H9 (cell line): ENCODE results near the gene APLN. TPM values are rescaled to one million over a fixed set of nuclear protein-coding genes. Genes with fewer than 3 reads are reported as not detected.

Experiments
- DNase-seq: peaks from one replicate; pipeline ENCODE4 v3.0.0-alpha.2; 2017
- H2AFZ ChIP-seq: one replicate; pipeline ENCODE4 v1.6.1; 2013; ENCODE audit warnings: mild to moderate bottlenecking, low read length, control low read depth, moderate library complexity
- H2AK5ac ChIP-seq: 2 replicates; pipeline ENCODE4 v1.6.1; 2013; ENCODE audit warnings: low read length, control low read depth, mixed read lengths; ENCODE audit not compliant: insufficient read length
- H2BK120ac ChIP-seq: one replicate; pipeline ENCODE4 v1.6.1; 2013; ENCODE audit warnings: low read depth, mild to moderate bottlenecking, low read length, control low read depth, inconsistent platforms; ENCODE audit not compliant: poor library complexity, severe bottlenecking
- H2BK12ac ChIP-seq: 2 replicates; pipeline ENCODE4 v1.6.1; 2013; ENCODE audit warnings: low read length, control low read depth, mixed read lengths, low read depth; ENCODE audit not compliant: insufficient read length
- H2BK15ac ChIP-seq: 2 replicates; pipeline ENCODE4 v1.6.1; 2013; ENCODE audit warnings: low read depth, low read length, control low read depth
- H2BK20ac ChIP-seq: one replicate; pipeline ENCODE4 v1.6.1; 2013; ENCODE audit warnings: low read depth, mild to moderate bottlenecking, low read length, control low read depth, inconsistent platforms; ENCODE audit not compliant: poor library complexity, severe bottlenecking
- H2BK5ac ChIP-seq: 2 replicates; pipeline ENCODE4 v1.6.1; 2013; ENCODE audit warnings: low read length, control low read depth, mixed read lengths; ENCODE audit not compliant: insufficient read length
- H3K14ac ChIP-seq: 2 replicates; pipeline ENCODE4 v1.6.1; 2013; ENCODE audit warnings: low read length, control low read depth; ENCODE audit not compliant: insufficient read depth
- H3K18ac ChIP-seq: 2 replicates; pipeline ENCODE4 v1.6.1; 2013; ENCODE audit warnings: low read depth, mild to moderate bottlenecking, mixed read lengths, low read length, control low read depth; ENCODE audit not compliant: insufficient read length
- H3K23ac ChIP-seq: 2 replicates; pipeline ENCODE4 v1.6.1; 2013; ENCODE audit warnings: low read length, control low read depth, mixed read lengths, low read depth; ENCODE audit not compliant: insufficient read length
- H3K23me2 ChIP-seq: 2 replicates; pipeline ENCODE4 v1.6.1; 2013; ENCODE audit warnings: low read depth, mild to moderate bottlenecking, mixed read lengths, low read length, control low read depth; ENCODE audit not compliant: insufficient read length, poor library complexity, severe bottlenecking
- H3K27ac ChIP-seq: 2 replicates; pipeline ENCODE4 v1.5.1; 2013; ENCODE audit warnings: low read length, control low read depth, mixed read lengths, low read depth; ENCODE audit not compliant: insufficient read length
- H3K27me3 ChIP-seq: 2 replicates; pipeline ENCODE4 v1.6.1; 2013; ENCODE audit warnings: low read length, control low read depth, inconsistent platforms; ENCODE audit not compliant: insufficient read depth
- H3K4ac ChIP-seq: 2 replicates; pipeline ENCODE4 v1.6.1; 2013; ENCODE audit warnings: low read depth, mild to moderate bottlenecking, control low read depth, inconsistent platforms, low read length, moderate library complexity
- H3K4me1 ChIP-seq: 2 replicates; pipeline ENCODE4 v1.6.1; 2013; ENCODE audit warnings: low read length, control low read depth, inconsistent platforms; ENCODE audit not compliant: insufficient read depth
- H3K4me2 ChIP-seq: 2 replicates; pipeline ENCODE4 v1.6.1; 2013; ENCODE audit warnings: low read length, control low read depth, mixed read lengths; ENCODE audit not compliant: insufficient read length, insufficient read depth
- H3K56ac ChIP-seq: 2 replicates; pipeline ENCODE4 v1.6.1; 2013; ENCODE audit warnings: low read depth, mild to moderate bottlenecking, mixed read lengths, low read length, control low read depth; ENCODE audit not compliant: insufficient read length
- H3K79me1 ChIP-seq: 2 replicates; pipeline ENCODE4 v1.6.1; 2013; ENCODE audit warnings: low read depth, mild to moderate bottlenecking, moderate library complexity, low read length, control low read depth, inconsistent platforms; ENCODE audit not compliant: insufficient read depth, poor library complexity, severe bottlenecking
- H3K79me2 ChIP-seq: 2 replicates; pipeline ENCODE4 v1.6.1; 2013; ENCODE audit warnings: low read length, control low read depth, inconsistent platforms; ENCODE audit not compliant: insufficient read depth
- H3K9ac ChIP-seq: 2 replicates; pipeline ENCODE4 v1.6.1; 2013; ENCODE audit warnings: low read length, control low read depth, mixed read lengths; ENCODE audit not compliant: insufficient read length; ENCODE audit errors: extremely low read depth
- H3K9me3 ChIP-seq: one replicate; pipeline ENCODE4 v1.6.1; 2013; ENCODE audit warnings: low read depth, low read length, inconsistent platforms; ENCODE audit not compliant: control insufficient read depth
- H3T11ph ChIP-seq: one replicate; pipeline ENCODE4 v1.6.1; 2013; ENCODE audit warnings: mild to moderate bottlenecking, low read length, control low read depth, inconsistent platforms
- H4K20me1 ChIP-seq: one replicate; pipeline ENCODE4 v1.6.1; 2013; ENCODE audit not compliant: control insufficient read depth, insufficient read length, insufficient read depth
- H4K5ac ChIP-seq: 2 replicates; pipeline ENCODE4 v1.6.1; 2013; ENCODE audit warnings: low read depth, mild to moderate bottlenecking, mixed read lengths, low read length, control low read depth; ENCODE audit not compliant: insufficient read length
- H4K8ac ChIP-seq: replicated peaks from 2 replicates; pipeline ENCODE4 v1.6.1; 2013; ENCODE audit warnings: low read length, control low read depth, mixed read lengths, low read depth; ENCODE audit not compliant: insufficient read length
- H4K91ac ChIP-seq: 2 replicates; pipeline ENCODE4 v1.6.1; 2013; ENCODE audit warnings: low read depth, mild to moderate bottlenecking, moderate library complexity, mixed read lengths, low read length, control low read depth; ENCODE audit not compliant: insufficient read length
- H3K27ac Mint-ChIP-seq, 3 experiments: 2 replicates in 2 of 3; 3 replicates in 1 of 3; pipeline ENCODE4 v1.8.0; 2020 to 2021; ENCODE audit warnings: mixed read lengths in 3 of 3, mild to moderate bottlenecking in 1 of 3, moderate library complexity in 1 of 3
- H3K27me3 Mint-ChIP-seq: 2 replicates; pipeline ENCODE4 v1.8.0; 2021; ENCODE audit warnings: low read depth, mild to moderate bottlenecking, moderate library complexity, mixed read lengths
- H3K36me3 Mint-ChIP-seq, 3 experiments: 2 replicates in 2 of 3; 3 replicates in 1 of 3; pipeline ENCODE4 v1.8.0; 2020 to 2021; ENCODE audit warnings: low read depth in 3 of 3, mixed read lengths in 3 of 3; ENCODE audit not compliant: insufficient read depth in 1 of 3
- H3K4me1 Mint-ChIP-seq, 2 experiments: 2 replicates each; pipeline ENCODE4 v1.8.0; 2020; ENCODE audit warnings: mixed read lengths in 2 of 2
- H3K4me3 Mint-ChIP-seq, 2 experiments: 2 replicates in 1 of 2; 3 replicates in 1 of 2; pipeline ENCODE4 v1.8.0; 2020 to 2021; ENCODE audit warnings: mild to moderate bottlenecking in 2 of 2, mixed read lengths in 2 of 2, moderate library complexity in 1 of 2
- H3K9me3 Mint-ChIP-seq, 2 experiments: 2 replicates in 1 of 2; 3 replicates in 1 of 2; pipeline ENCODE4 v1.8.0; 2020; ENCODE audit warnings: mild to moderate bottlenecking in 2 of 2, mixed read lengths in 2 of 2, moderate library complexity in 1 of 2
- WGBS: extraction: QIAGEN DNeasy Blood & Tissue Kit; methylation state at CpG from one replicate; pipeline ENCODE4 v1.1.7; 2013; ENCODE audit warnings: missing lambda C conversion rate, low lambda C conversion rate, mixed read lengths; ENCODE audit not compliant: insufficient read length; ENCODE audit errors: extremely low coverage; 5-methylcytosine and 5-hydroxymethylcytosine counted together
- total RNA-seq: library from RNA; stranded (reverse); gene quantifications from 2 replicates; pipeline ENCODE4 v1.2.1, GENCODE V29; 2021
- TF ChIP-seq, protein P1 (sequence below): fragments of 200-600 bp; sonication (generic); conservative IDR thresholded peaks from 3 replicates; pipeline ENCODE4 v1.8.0; 2021; ENCODE audit warnings: antibody characterized with exemption, mild to moderate bottlenecking

Gene APLN
- total RNA-seq, 1 experiment from 2014 or later: 0.24 TPM

- H3K27ac Mint-ChIP-seq: no peak overlapping the region
- H3K18ac ChIP-seq: no peak overlapping the region
- no peaks in the 10 kb centered on the region for H3K23me2 ChIP-seq
- H3K23ac ChIP-seq: no peak overlapping the region
- peaks cover 3% of the 10 kb centered on the region for H3K27me3 Mint-ChIP-seq
- no peak overlapping the region for H4K91ac ChIP-seq
- H3K79me2 ChIP-seq: no peaks in the 10 kb centered on the region
- no peak overlapping the region for H3K14ac ChIP-seq
- no peak overlapping the region for H3K56ac ChIP-seq
- no peak overlapping the region for H2AFZ ChIP-seq
- H3K27me3 ChIP-seq: no peaks in the 10 kb centered on the region
- no peaks in the 10 kb centered on the region for H4K20me1 ChIP-seq
- TF ChIP-seq, protein P1, sequence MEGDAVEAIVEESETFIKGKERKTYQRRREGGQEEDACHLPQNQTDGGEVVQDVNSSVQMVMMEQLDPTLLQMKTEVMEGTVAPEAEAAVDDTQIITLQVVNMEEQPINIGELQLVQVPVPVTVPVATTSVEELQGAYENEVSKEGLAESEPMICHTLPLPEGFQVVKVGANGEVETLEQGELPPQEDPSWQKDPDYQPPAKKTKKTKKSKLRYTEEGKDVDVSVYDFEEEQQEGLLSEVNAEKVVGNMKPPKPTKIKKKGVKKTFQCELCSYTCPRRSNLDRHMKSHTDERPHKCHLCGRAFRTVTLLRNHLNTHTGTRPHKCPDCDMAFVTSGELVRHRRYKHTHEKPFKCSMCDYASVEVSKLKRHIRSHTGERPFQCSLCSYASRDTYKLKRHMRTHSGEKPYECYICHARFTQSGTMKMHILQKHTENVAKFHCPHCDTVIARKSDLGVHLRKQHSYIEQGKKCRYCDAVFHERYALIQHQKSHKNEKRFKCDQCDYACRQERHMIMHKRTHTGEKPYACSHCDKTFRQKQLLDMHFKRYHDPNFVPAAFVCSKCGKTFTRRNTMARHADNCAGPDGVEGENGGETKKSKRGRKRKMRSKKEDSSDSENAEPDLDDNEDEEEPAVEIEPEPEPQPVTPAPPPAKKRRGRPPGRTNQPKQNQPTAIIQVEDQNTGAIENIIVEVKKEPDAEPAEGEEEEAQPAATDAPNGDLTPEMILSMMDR: no peak
- no peak overlapping the region for H4K5ac ChIP-seq
- no CpG with 5 or more reads among the region's 3 CpGs for WGBS
- no peak overlapping the region for H3K4me2 ChIP-seq
- no peak overlapping the region for H3T11ph ChIP-seq
- H4K8ac ChIP-seq: no peak overlapping the region
- H2BK120ac ChIP-seq: no peak overlapping the region
- no peaks in the 10 kb centered on the region for H3K4me1 Mint-ChIP-seq
- no peak overlapping the region for H3K9ac ChIP-seq
- H2AK5ac ChIP-seq: no peak overlapping the region
- H3K4me3 Mint-ChIP-seq: no peak overlapping the region
- peaks cover 0 to 61% of the 10 kb centered on the region in 2 experiments; a peak in 2 of 5 replicates for H3K9me3 Mint-ChIP-seq
- no peak overlapping the region for H3K27ac ChIP-seq
- no peaks in the 10 kb centered on the region; a peak in 1 of 7 replicates for H3K36me3 Mint-ChIP-seq
- no peak overlapping the region for H2BK5ac ChIP-seq
- H2BK15ac ChIP-seq: no peak overlapping the region
- H2BK12ac ChIP-seq: no peak overlapping the region
- H3K4me1 ChIP-seq: no peaks in the 10 kb centered on the region
- H2BK20ac ChIP-seq: no peak overlapping the region
- no peak overlapping the region for H3K4ac ChIP-seq
- no peaks in the 10 kb centered on the region for H3K9me3 ChIP-seq
- no peak for DNase-seq
- no peaks in the 10 kb centered on the region for H3K79me1 ChIP-seq
Observed at GRCh38 chrX:129626026-129626425, 28.7 kb downstream of the APLN start.
